Measurements from ENCODE around the gene NPHP4.

The NPHP4 gene

GRCh38 chr1:5882367-5883128 lies 109.7 kb downstream of the NPHP4 start:
- TF ChIP-seq ISL1 (CRISPR knock-in tag; IDR thresholded peaks at IDR 0.05) (no peak), SNAI2 (CRISPR knock-in tag; IDR thresholded peaks at IDR 0.05) (no peak), ZNF70 (CRISPR knock-in tag; IDR thresholded peaks at IDR 0.05) (no peak), OSR1 (CRISPR knock-in tag; IDR thresholded peaks at IDR 0.05) (no peak), GLIS3 (CRISPR knock-in tag; IDR thresholded peaks at IDR 0.05) (no peak), ZNF8 (CRISPR knock-in tag; IDR thresholded peaks at IDR 0.05) (no peak), TOX (CRISPR knock-in tag; IDR thresholded peaks at IDR 0.05; ENCODE audit: borderline replicate concordance) (no peak), ESRRG (CRISPR knock-in tag; IDR thresholded peaks at IDR 0.05) (no peak), RARB (CRISPR knock-in tag; IDR thresholded peaks at IDR 0.05) (no peak), BACH2 (CRISPR knock-in tag; IDR thresholded peaks at IDR 0.05; ENCODE audit: borderline replicate concordance) (no peak), CSRNP3 (CRISPR knock-in tag; IDR thresholded peaks at IDR 0.05) (no peak), CREB5 (CRISPR knock-in tag; IDR thresholded peaks at IDR 0.05; ENCODE audit: low read depth) (no peak), CSDC2 (CRISPR knock-in tag; IDR thresholded peaks at IDR 0.05) (no peak), TSHZ2 (CRISPR knock-in tag; IDR thresholded peaks at IDR 0.05) (no peak), ZFP3 (CRISPR knock-in tag; IDR thresholded peaks at IDR 0.05) (no peak), ZNF565 (CRISPR knock-in tag; conservative IDR thresholded peaks at IDR 0.05; ENCODE audit: low read depth) (no peak), ARNTL (CRISPR knock-in tag; IDR thresholded peaks at IDR 0.05; ENCODE audit: borderline replicate concordance, low read depth) (no peak), TCF4 (CRISPR knock-in tag; IDR thresholded peaks at IDR 0.05; ENCODE audit: borderline replicate concordance) (no peak)
- ATAC-seq: no peak

GRCh38 chr1:5881526-5882222 lies 110.6 kb downstream of the NPHP4 start:
- no peak for ATAC-seq
- TF ChIP-seq GLIS3 (CRISPR knock-in tag; IDR thresholded peaks at IDR 0.05) (no peak), CSRNP3 (CRISPR knock-in tag; IDR thresholded peaks at IDR 0.05) (no peak), CREB5 (CRISPR knock-in tag; IDR thresholded peaks at IDR 0.05; ENCODE audit: low read depth) (no peak), ZNF565 (CRISPR knock-in tag; conservative IDR thresholded peaks at IDR 0.05; ENCODE audit: low read depth) (no peak), ZFP3 (CRISPR knock-in tag; IDR thresholded peaks at IDR 0.05) (no peak), ISL1 (CRISPR knock-in tag; IDR thresholded peaks at IDR 0.05) (no peak), ESRRG (CRISPR knock-in tag; IDR thresholded peaks at IDR 0.05) (no peak), TOX (CRISPR knock-in tag; IDR thresholded peaks at IDR 0.05; ENCODE audit: borderline replicate concordance) (no peak), TCF4 (CRISPR knock-in tag; IDR thresholded peaks at IDR 0.05; ENCODE audit: borderline replicate concordance) (no peak)
